HAP-1 (cell line): Measurements from ENCODE around the gene FIGLA.
"Not testable (repeated sequence)": the region's sequence is repeated elsewhere in the genome, so short reads cannot be mapped to it uniquely, and the experiment has no call there.

Source experiments
- DNase-seq, 2 experiments: peaks; one replicate each; pipeline ENCODE4 v3.0.0-alpha.2; 2016 to 2020; ENCODE audit warnings: low spot score in 2 of 2
- H3K27me3 ChIP-seq: fragments of 250-450 bp; sonication (Bioruptor Pico); 2 replicates; pipeline ENCODE4 v1.5.1; 2020; ENCODE audit warnings: low read depth, mild to moderate bottlenecking, moderate library complexity
- H3K36me3 ChIP-seq: fragments of 250-450 bp; sonication (Bioruptor Pico); replicated peaks from 2 replicates; pipeline ENCODE4 v1.5.1; 2020; ENCODE audit warnings: mild to moderate bottlenecking
- H3K4me1 ChIP-seq: fragments of 250-450 bp; sonication (Bioruptor Pico); 2 replicates; pipeline ENCODE4 v1.5.1; 2020; ENCODE audit warnings: mild to moderate bottlenecking
- H3K4me3 ChIP-seq: fragments of 250-450 bp; sonication (Bioruptor Pico); 2 replicates; pipeline ENCODE4 v1.5.1; 2020; ENCODE audit warnings: mild to moderate bottlenecking, moderate library complexity
- H3K9me3 ChIP-seq: fragments of 250-450 bp; sonication (Bioruptor Pico); 2 replicates; pipeline ENCODE4 v1.5.1; 2020; ENCODE audit warnings: mild to moderate bottlenecking, moderate library complexity
- in situ Hi-C: fragments of 300-500 bp; cut with MboI; formaldehyde crosslinking; loops from 3 replicates; pipeline ENCODE4 v1.14.3; 2020; ENCODE audit warnings: low sequenced_read_pairs, inconsistent platforms, mixed read lengths

FIGLA gene

DNA sequence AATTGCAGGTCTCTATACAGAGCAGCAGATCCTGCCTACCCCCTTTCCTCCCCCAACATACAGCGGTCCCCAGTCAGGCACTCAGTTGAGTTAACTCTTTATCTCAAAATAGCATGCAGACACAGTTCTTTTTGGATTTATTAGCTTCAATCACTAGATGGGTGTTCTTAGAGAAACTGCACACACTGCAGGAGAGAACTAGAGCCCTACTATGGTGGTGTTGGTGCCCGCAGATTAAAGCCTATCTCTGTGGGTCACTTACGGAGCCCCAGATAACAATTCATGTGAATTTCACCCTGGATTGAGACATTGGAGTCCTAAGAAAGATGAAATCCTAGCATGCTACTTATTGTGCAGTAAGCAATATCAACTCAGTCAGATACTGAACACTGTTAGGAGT is 34.3 kb downstream of the FIGLA start:
- in situ Hi-C loops: no loop called here
- no peaks in the 10 kb centered on the region for H3K27me3 ChIP-seq

GRCh38 chr2:70753902-70754301 is 36.5 kb downstream of the FIGLA start:
- no peaks in the 10 kb centered on the region for H3K9me3 ChIP-seq
- no peaks in the 10 kb centered on the region; the same call in 1 of the 2 replicates for H3K36me3 ChIP-seq
- no peaks in the 10 kb centered on the region for H3K27me3 ChIP-seq
- no peak for DNase-seq
- peaks cover 16% of the 10 kb centered on the region for H3K4me1 ChIP-seq
- H3K4me3 ChIP-seq: no peak overlapping the region
- in situ Hi-C loops: no loop called here

More for the DNA sequence above, 34.3 kb downstream of the FIGLA start:
- peaks cover 16% of the 10 kb centered on the region for H3K4me1 ChIP-seq
- no peaks in the 10 kb centered on the region for H3K9me3 ChIP-seq
- DNase-seq: no peak
- no peak overlapping the region for H3K4me3 ChIP-seq
- no peaks in the 10 kb centered on the region; the same call in 1 of the 2 replicates for H3K36me3 ChIP-seq

DNA sequence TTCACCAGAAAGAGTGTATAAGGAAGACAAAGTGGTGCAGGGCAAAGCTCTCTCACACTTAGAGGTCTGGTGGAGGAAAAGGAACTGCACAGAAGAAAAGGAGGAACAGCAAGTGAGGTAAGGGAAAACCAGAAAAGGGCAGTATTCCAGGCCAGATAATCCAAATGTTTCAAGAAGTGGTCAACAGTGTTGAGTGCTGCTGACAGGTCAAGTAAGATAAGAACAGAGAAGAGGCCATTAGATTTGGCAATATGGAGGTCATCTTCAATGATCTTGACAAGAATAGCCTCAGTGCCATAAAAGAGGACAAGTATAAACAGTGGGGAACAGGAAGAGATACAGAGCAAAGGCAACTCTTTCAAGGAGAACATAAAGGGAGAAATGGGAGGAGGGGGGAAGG is 37.4 kb downstream of the FIGLA start:
- Histone ChIP-seq H3K27me3 (no peaks in the 10 kb centered on the region), H3K4me3 (no peak overlapping the region), H3K9me3 (no peaks in the 10 kb centered on the region), H3K36me3 (no peaks in the 10 kb centered on the region; the same call in 1 of the 2 replicates), H3K4me1 (peaks cover 15% of the 10 kb centered on the region)
- DNase-seq: no peak
- in situ Hi-C loops: no loop called here

GRCh38 chr2:70752396-70752795 is 38.0 kb downstream of the FIGLA start:
- Histone ChIP-seq H3K36me3 (no peaks in the 10 kb centered on the region; the same call in 1 of the 2 replicates), H3K4me1 (peaks cover 12% of the 10 kb centered on the region), H3K27me3 (no peaks in the 10 kb centered on the region), H3K4me3 (no peak overlapping the region), H3K9me3 (no peaks in the 10 kb centered on the region)
- no peak for DNase-seq
- in situ Hi-C loops: no loop called here

DNA sequence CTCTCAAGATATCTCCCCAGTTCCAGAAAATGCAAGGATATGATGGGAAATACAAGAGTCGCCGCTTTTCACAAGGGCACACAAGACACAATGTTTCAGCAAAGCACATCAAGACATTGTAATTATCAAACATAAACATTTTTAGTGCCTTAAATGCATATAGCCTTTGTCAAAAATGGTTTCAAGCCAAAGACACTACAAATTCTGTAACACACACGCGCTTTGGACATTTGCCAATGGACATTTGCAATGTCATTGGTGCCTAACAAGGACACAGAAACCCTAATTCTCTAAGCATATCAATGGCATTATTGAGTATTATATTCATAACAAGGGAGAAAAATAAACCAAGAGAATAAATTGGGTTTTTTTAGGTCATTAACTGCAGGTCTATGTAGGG is 38.6 kb downstream of the FIGLA start:
- peak in 1 of 2 experiments; percentile 43 for DNase-seq
- Histone ChIP-seq H3K36me3 (no peaks in the 10 kb centered on the region), H3K4me1 (peaks cover 11% of the 10 kb centered on the region), H3K4me3 (no peak overlapping the region), H3K27me3 (no peaks in the 10 kb centered on the region), H3K9me3 (no peaks in the 10 kb centered on the region)
- in situ Hi-C loops: no loop called here

- in situ Hi-C loops: no loop called here
These were observed 40.1 kb downstream of the FIGLA start for GRCh38 chr2:70750320-70750719.

GRCh38 chr2:70748002-70748784 is 42.2 kb downstream of the FIGLA start:
- Histone ChIP-seq H3K9me3 (no peaks in the 10 kb centered on the region), H3K27me3 (no peaks in the 10 kb centered on the region), H3K4me3 (no peak overlapping the region), H3K36me3 (no peaks in the 10 kb centered on the region), H3K4me1 (peaks cover 16% of the 10 kb centered on the region)
- in situ Hi-C loops: no loop called here
- no peak for DNase-seq

More at GRCh38 chr2:70750320-70750719, 40.1 kb downstream of the FIGLA start:
- Histone ChIP-seq H3K36me3 (no peaks in the 10 kb centered on the region), H3K4me3 (no peak overlapping the region), H3K9me3 (no peaks in the 10 kb centered on the region), H3K4me1 (peaks cover 16% of the 10 kb centered on the region), H3K27me3 (no peaks in the 10 kb centered on the region)
- DNase-seq: no peak

GRCh38 chr2:70747284-70747683 is 43.2 kb downstream of the FIGLA start:
- Histone ChIP-seq H3K27me3 (no peaks in the 10 kb centered on the region), H3K4me1 (peaks cover 13% of the 10 kb centered on the region), H3K4me3 (no peak overlapping the region), H3K9me3 (no peaks in the 10 kb centered on the region), H3K36me3 (no peaks in the 10 kb centered on the region)
- DNase-seq: no peak
- in situ Hi-C loops: no loop called here

GRCh38 chr2:70746094-70746974 is 44.1 kb downstream of the FIGLA start:
- Histone ChIP-seq H3K4me1 (peaks cover 6% of the 10 kb centered on the region), H3K27me3 (no peaks in the 10 kb centered on the region), H3K4me3 (no peak overlapping the region), H3K9me3 (no peaks in the 10 kb centered on the region), H3K36me3 (no peaks in the 10 kb centered on the region)
- in situ Hi-C loops: no loop called here
- DNase-seq: peak in 1 of 2 experiments; percentile 37

DNA sequence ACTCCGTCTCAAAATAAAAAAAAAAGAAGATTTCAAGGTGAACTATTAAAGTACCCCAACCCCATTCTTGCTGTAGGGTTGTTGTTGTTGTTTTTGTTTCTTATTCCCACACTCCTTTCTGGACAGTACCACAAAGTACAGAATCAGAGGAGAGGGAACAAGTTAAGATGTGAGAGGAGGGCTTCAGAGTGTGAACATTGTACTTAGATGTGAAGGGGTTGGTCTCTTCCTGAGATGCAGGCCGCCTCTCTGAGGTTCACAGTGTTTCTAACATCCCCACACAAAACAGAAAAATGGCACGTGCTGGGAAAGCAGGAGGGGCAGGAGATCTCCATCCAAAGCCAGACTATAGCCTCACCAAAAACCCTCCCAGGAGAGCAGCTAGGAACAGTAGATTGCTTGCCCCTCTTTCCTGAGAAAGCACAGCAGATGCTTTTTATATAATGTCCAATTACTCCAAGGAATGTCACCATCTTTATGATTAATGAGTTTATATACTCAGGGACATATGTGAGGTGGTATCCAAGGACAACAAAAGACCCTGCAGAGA is 45.1 kb downstream of the FIGLA start:
- Histone ChIP-seq H3K36me3 (no peaks in the 10 kb centered on the region), H3K9me3 (no peaks in the 10 kb centered on the region), H3K4me1 (peaks cover 6% of the 10 kb centered on the region), H3K27me3 (no peaks in the 10 kb centered on the region), H3K4me3 (no peak overlapping the region)
- in situ Hi-C loops: no loop called here
- DNase-seq: no peak

DNA sequence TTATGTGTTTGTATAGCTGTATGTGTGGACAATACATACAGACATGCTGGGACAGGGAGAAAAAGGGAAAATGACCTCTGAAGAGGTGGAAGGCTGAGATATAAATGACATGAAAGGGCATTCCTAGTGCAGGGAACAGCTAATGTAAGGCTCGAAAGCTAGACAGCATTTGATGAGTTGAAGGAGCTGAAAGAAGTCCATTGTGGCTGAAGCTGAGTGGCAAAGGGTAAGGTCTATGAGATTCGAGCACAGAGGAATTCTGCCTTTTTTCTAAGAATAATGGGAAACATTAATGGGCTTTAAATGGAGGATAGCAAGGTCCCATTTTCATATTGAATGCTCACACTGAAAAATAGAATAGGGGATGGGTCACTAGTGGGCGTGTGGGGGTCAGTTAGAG is 46.0 kb downstream of the FIGLA start:
- Histone ChIP-seq H3K4me1 (peaks cover 6% of the 10 kb centered on the region), H3K36me3 (no peaks in the 10 kb centered on the region), H3K4me3 (no peak overlapping the region), H3K27me3 (no peaks in the 10 kb centered on the region), H3K9me3 (no peaks in the 10 kb centered on the region)
- in situ Hi-C loops: no loop called here
- DNase-seq: no peak

DNA sequence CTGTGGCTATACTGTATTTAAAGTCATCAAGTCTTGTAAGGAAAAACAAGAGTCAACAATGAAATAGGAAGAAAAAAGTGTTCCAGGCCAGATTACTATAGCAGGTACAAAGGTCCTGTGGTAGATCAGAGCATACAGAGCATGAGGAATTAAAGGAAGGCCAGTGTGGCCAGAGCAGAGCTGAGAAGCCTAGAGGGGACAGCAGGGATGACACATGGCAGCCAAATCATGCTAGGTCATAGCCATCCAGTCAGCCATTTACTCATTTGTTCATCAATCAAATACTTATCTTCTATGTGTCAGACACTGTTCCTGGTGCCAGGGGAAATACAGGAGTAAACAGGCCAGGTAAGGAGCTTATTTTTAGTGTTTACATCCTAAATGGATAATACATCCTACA is 46.8 kb downstream of the FIGLA start:
- Histone ChIP-seq H3K4me3 (no peak overlapping the region), H3K4me1 (peaks cover 6% of the 10 kb centered on the region), H3K36me3 (no peaks in the 10 kb centered on the region), H3K9me3 (no peaks in the 10 kb centered on the region), H3K27me3 (no peaks in the 10 kb centered on the region)
- in situ Hi-C loops: no loop called here
- DNase-seq: no peak

- Histone ChIP-seq H3K4me3 (no peak overlapping the region), H3K36me3 (no peaks in the 10 kb centered on the region), H3K9me3 (no peaks in the 10 kb centered on the region), H3K4me1 (peaks cover 6% of the 10 kb centered on the region), H3K27me3 (no peaks in the 10 kb centered on the region)
- in situ Hi-C loops: no loop called here
- no peak for DNase-seq
These were observed 47.4 kb downstream of the FIGLA start for GRCh38 chr2:70743068-70743467.

- H3K9me3 ChIP-seq, in situ Hi-C loops, H3K27me3 ChIP-seq, DNase-seq, H3K4me3 ChIP-seq, H3K36me3 ChIP-seq, H3K4me1 ChIP-seq: not testable (repeated sequence)
These were observed 51.0 kb downstream of the FIGLA start for GRCh38 chr2:70739492-70739891.
